RWPE2 (cell line): Measurements from ENCODE around the gene UTS2B.

ENCODE experiments used
- ATAC-seq: fragments of 200-7000 bp; cut with Tn5 transposase; 3 replicates; pipeline ENCODE4 v1.9.1; 2021; ENCODE audit warnings: low read depth
- DNase-seq: peaks from one replicate; pipeline ENCODE4 v3.0.0-alpha.2; 2020; ENCODE audit warnings: low spot score
- H3K27ac ChIP-seq: fragments of 450-650 bp; 2 replicates; pipeline ENCODE4 v1.5.1; 2017; ENCODE audit warnings: mild to moderate bottlenecking; ENCODE audit not compliant: poor library complexity, severe bottlenecking
- H3K27me3 ChIP-seq: fragments of 250-450 bp; sonication (Bioruptor Pico); 2 replicates; pipeline ENCODE4 v1.5.1; 2021; ENCODE audit warnings: mild to moderate bottlenecking, moderate library complexity; ENCODE audit not compliant: insufficient read depth, poor library complexity, severe bottlenecking
- H3K36me3 ChIP-seq: fragments of 250-450 bp; sonication (Bioruptor Pico); 2 replicates; pipeline ENCODE4 v1.5.1; 2020; ENCODE audit warnings: low read depth, mild to moderate bottlenecking, moderate library complexity
- H3K4me1 ChIP-seq: fragments of 250-450 bp; sonication (Bioruptor Pico); 2 replicates; pipeline ENCODE4 v1.5.1; 2021; ENCODE audit warnings: mild to moderate bottlenecking, moderate library complexity; ENCODE audit not compliant: insufficient read depth, poor library complexity, severe bottlenecking
- H3K4me3 ChIP-seq: fragments of 250-450 bp; sonication (Bioruptor Pico); 2 replicates; pipeline ENCODE4 v1.5.1; 2021; ENCODE audit warnings: mild to moderate bottlenecking, moderate library complexity; ENCODE audit not compliant: severe bottlenecking
- H3K9me3 ChIP-seq: fragments of 250-450 bp; sonication (Bioruptor Pico); 2 replicates; pipeline ENCODE4 v1.5.1; 2021; ENCODE audit warnings: mild to moderate bottlenecking, moderate library complexity; ENCODE audit not compliant: severe bottlenecking
- TF ChIP-seq, protein P1 (sequence below): fragments of 450-650 bp; IDR thresholded peaks from one replicate; pipeline ENCODE4 v1.5.1; 2017; ENCODE audit warnings: mild to moderate bottlenecking, moderate library complexity; ENCODE audit not compliant: poor library complexity, severe bottlenecking

Gene UTS2B

DNA sequence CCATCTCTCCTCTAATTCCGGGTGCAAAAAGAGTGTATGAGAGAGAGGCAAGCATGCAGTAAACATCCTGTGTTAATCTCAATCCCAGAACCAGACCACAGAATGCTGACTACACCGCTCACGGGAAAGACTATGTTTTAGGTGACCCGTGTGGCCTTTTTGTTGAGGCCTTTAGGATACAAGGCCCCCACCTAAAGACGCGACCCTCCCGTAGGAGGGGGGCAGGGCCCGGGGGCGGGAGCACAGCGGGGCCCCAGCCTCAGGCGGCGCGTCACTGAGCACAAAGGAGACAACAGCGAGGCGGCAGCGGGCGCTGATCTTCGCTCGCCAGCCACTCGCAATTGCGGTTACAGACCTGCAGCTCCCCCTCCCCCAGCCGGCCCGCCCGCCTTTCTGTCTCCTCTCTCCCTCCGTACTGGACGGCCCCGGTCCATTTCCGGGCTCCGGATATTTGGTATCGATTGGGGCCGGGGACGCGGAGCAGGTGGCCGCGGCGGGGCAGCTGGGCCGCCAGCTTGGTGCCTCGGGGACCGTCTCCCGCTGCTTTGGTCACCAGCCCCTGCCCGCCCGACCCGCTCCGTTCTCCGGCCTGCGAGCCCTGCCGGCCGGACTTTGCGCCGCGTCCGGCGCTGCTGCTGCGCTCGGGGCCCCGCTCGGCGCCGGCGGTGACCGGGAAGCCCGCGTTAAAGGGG lies 1.2 kb downstream of the UTS2B start, which contains the start of gene CCDC50:
Gene CCDC50 (plus strand): TSS at position 433 of the 692 bp plus-strand sequence. CDS start 281 bp downstream, outside the sequence.
- peak; percentile 64 for ATAC-seq
- H3K36me3 ChIP-seq, result 0 out of 2 replicates have a peak, but pooled peaks cover 7% of the 10 kb centered on the region
- TF ChIP-seq, protein P1, sequence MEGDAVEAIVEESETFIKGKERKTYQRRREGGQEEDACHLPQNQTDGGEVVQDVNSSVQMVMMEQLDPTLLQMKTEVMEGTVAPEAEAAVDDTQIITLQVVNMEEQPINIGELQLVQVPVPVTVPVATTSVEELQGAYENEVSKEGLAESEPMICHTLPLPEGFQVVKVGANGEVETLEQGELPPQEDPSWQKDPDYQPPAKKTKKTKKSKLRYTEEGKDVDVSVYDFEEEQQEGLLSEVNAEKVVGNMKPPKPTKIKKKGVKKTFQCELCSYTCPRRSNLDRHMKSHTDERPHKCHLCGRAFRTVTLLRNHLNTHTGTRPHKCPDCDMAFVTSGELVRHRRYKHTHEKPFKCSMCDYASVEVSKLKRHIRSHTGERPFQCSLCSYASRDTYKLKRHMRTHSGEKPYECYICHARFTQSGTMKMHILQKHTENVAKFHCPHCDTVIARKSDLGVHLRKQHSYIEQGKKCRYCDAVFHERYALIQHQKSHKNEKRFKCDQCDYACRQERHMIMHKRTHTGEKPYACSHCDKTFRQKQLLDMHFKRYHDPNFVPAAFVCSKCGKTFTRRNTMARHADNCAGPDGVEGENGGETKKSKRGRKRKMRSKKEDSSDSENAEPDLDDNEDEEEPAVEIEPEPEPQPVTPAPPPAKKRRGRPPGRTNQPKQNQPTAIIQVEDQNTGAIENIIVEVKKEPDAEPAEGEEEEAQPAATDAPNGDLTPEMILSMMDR, result peak; percentile 9
- no peaks in the 10 kb centered on the region for H3K27me3 ChIP-seq
- peak within 1 kb of the TSS; percentile 86 for H3K4me3 ChIP-seq
- H3K9me3 ChIP-seq, result no peaks in the 10 kb centered on the region
- peaks cover 17% of the 10 kb centered on the region for H3K4me1 ChIP-seq
- H3K27ac ChIP-seq, result peak within 1 kb of the TSS; percentile 82
- DNase-seq, result peak; percentile 82

GRCh38 chr3:191328383-191328961 lies 1.9 kb downstream of the UTS2B start:
- TF ChIP-seq, protein P1, result no peak
- Histone ChIP-seq H3K4me3 (peak overlapping the region; percentile 86), H3K27ac (peak overlapping the region; percentile 82), H3K4me1 (peaks cover 17% of the 10 kb centered on the region), H3K27me3 (no peaks in the 10 kb centered on the region), H3K36me3 (0 out of 2 replicates have a peak, but pooled peaks cover 7% of the 10 kb centered on the region), H3K9me3 (no peaks in the 10 kb centered on the region)
- DNase-seq, result no peak
- ATAC-seq, result no peak

- no peak for ATAC-seq
- Histone ChIP-seq H3K36me3 (0 out of 2 replicates have a peak, but pooled peaks cover 7% of the 10 kb centered on the region), H3K27ac (no peak overlapping the region), H3K27me3 (no peaks in the 10 kb centered on the region), H3K4me1 (peaks cover 17% of the 10 kb centered on the region), H3K4me3 (no peak overlapping the region), H3K9me3 (no peaks in the 10 kb centered on the region)
- TF ChIP-seq, protein P1, result no peak
- no peak for DNase-seq
These were observed 2.8 kb downstream of the UTS2B start for GRCh38 chr3:191327526-191327925.

DNA sequence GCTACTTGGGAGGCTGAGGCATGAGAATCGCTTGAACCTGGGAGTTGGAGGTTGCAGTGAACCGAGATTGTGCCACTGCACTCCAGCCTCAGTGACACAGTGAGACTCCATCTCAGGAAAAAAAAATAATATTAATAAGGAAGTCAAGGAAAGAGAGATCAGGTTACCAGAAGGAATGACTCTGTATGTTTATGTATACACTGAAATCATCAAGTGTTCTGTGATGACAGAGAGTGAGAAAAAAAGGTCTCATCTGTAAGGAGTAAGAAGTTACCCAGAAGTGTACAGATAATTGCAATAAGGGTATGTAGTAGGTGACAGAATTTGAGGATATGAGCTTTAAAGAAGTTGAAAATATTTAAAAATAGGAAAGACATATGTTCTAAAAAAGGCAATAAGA lies 5.4 kb downstream of the UTS2B start:
- no peaks in the 10 kb centered on the region for H3K9me3 ChIP-seq
- ATAC-seq, result no peak
- TF ChIP-seq, protein P1, result no peak

More for the DNA sequence above, 5.4 kb downstream of the UTS2B start:
- Histone ChIP-seq H3K4me3 (no peak overlapping the region), H3K4me1 (peaks cover 3% of the 10 kb centered on the region), H3K27ac (no peak overlapping the region), H3K27me3 (no peaks in the 10 kb centered on the region), H3K36me3 (no peaks in the 10 kb centered on the region)
- DNase-seq, result no peak
